Measurements from ENCODE around the gene SLC25A18.
"Not testable (repeated sequence)": the region's sequence is repeated elsewhere in the genome, so short reads cannot be mapped to it uniquely, and the experiment has no call there.

Gene SLC25A18

GRCh38 chr22:17563936-17564391 is 666 bp downstream of the SLC25A18 start:
- Histone ChIP-seq H3K27me3 (no peaks in the 10 kb centered on the region), H3K9me3 (no peaks in the 10 kb centered on the region), H3K36me3 (no peaks in the 10 kb centered on the region), H3K4me3 (ENCODE audit: low read depth, low read length) (no peak overlapping the region), H3K4me1 (no peaks in the 10 kb centered on the region)
- TF ChIP-seq, protein P1, sequence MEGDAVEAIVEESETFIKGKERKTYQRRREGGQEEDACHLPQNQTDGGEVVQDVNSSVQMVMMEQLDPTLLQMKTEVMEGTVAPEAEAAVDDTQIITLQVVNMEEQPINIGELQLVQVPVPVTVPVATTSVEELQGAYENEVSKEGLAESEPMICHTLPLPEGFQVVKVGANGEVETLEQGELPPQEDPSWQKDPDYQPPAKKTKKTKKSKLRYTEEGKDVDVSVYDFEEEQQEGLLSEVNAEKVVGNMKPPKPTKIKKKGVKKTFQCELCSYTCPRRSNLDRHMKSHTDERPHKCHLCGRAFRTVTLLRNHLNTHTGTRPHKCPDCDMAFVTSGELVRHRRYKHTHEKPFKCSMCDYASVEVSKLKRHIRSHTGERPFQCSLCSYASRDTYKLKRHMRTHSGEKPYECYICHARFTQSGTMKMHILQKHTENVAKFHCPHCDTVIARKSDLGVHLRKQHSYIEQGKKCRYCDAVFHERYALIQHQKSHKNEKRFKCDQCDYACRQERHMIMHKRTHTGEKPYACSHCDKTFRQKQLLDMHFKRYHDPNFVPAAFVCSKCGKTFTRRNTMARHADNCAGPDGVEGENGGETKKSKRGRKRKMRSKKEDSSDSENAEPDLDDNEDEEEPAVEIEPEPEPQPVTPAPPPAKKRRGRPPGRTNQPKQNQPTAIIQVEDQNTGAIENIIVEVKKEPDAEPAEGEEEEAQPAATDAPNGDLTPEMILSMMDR (IDR thresholded peaks at IDR 0.05; ENCODE audit: low read depth, low read length), result no peak
- DNase-seq, result no peak

- H3K36me3 ChIP-seq; H3K9me3 ChIP-seq; H3K4me1 ChIP-seq; DNase-seq; H3K4me3 ChIP-seq (ENCODE audit: low read depth, low read length); H3K27me3 ChIP-seq: not testable (repeated sequence)
These were observed 2.9 kb downstream of the SLC25A18 start for GRCh38 chr22:17566016-17566687.

GRCh38 chr22:17566776-17567175 is 3.5 kb downstream of the SLC25A18 start:
- Histone ChIP-seq H3K36me3 (no peaks in the 10 kb centered on the region), H3K9me3 (no peaks in the 10 kb centered on the region), H3K4me1 (no peaks in the 10 kb centered on the region)

GRCh38 chr22:17569971-17570511 is 6.7 kb downstream of the SLC25A18 start:
- no peaks in the 10 kb centered on the region for H3K27me3 ChIP-seq
- no peaks in the 10 kb centered on the region for H3K36me3 ChIP-seq
- no peaks in the 10 kb centered on the region for H3K4me1 ChIP-seq
- TF ChIP-seq, protein P1 (IDR thresholded peaks at IDR 0.05; ENCODE audit: low read depth, low read length), result no peak
- no peaks in the 10 kb centered on the region for H3K9me3 ChIP-seq
- H3K4me3 ChIP-seq (ENCODE audit: low read depth, low read length), result no peak overlapping the region
- DNase-seq, result no peak

More at GRCh38 chr22:17566776-17567175, 3.5 kb downstream of the SLC25A18 start:
- no peak overlapping the region for H3K4me3 ChIP-seq (ENCODE audit: low read depth, low read length)
- TF ChIP-seq, protein P1 (IDR thresholded peaks at IDR 0.05; ENCODE audit: low read depth, low read length), result no peak
- DNase-seq, result no peak
- no peaks in the 10 kb centered on the region for H3K27me3 ChIP-seq

DNA sequence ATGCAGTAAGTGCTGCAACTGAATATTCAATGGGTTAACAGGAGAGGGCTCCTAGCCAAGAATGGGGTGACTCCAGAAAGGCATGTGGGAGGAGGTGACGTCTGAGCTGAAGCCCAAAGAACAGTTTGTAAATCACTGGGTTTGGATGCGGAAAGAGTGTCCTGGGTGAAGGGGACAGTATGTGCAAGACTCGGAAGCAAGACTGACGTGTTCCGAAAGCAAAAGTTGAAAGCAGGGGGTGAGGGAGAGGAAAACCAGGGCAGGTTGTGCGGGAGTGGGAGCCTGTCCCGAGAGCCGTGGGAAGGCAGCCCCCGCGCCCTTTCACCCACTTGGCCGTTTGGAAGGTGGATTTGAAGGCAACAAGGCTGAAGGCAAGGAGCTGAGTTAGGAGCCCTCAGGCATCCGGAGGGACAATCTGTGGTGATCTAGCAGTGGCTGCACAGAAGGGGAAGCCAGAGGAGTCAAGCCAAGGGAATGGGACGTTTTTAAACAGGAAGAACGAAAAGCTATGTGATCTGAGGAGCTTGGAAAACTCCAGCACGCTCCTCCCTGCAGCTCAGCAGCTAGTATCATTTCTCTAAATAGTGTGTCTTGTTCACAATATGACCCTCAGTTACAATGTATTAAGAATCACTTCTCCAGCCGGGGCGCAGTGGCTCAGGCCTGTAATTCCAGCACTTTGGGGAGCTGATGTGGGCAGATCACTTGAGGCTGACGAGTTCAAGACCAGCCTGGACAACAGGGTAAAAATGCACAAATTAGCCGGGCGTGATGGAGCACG is 7.7 kb downstream of the SLC25A18 start:
- Histone ChIP-seq H3K4me3 (ENCODE audit: low read depth, low read length) (no peak overlapping the region), H3K4me1 (no peaks in the 10 kb centered on the region), H3K36me3 (no peaks in the 10 kb centered on the region), H3K27me3 (no peaks in the 10 kb centered on the region), H3K9me3 (no peaks in the 10 kb centered on the region)
- TF ChIP-seq, protein P1 (IDR thresholded peaks at IDR 0.05; ENCODE audit: low read depth, low read length), result no peak
- DNase-seq, result no peak

- TF ChIP-seq, protein P1 (IDR thresholded peaks at IDR 0.05; ENCODE audit: low read depth, low read length), result no peak
- no peak overlapping the region for H3K4me3 ChIP-seq (ENCODE audit: low read depth, low read length)
- no peak for DNase-seq
- no peaks in the 10 kb centered on the region for H3K27me3 ChIP-seq
- no peaks in the 10 kb centered on the region for H3K4me1 ChIP-seq
- no peaks in the 10 kb centered on the region for H3K36me3 ChIP-seq
- no peaks in the 10 kb centered on the region for H3K9me3 ChIP-seq
These were observed 11.9 kb downstream of the SLC25A18 start for GRCh38 chr22:17575151-17575550.

Data from BE2C (cell line).